Osteoblast (primary cell): ENCODE data around the gene LNX1. TPM values are rescaled to one million over a fixed set of nuclear protein-coding genes. Genes with fewer than 3 reads are reported as not detected.

Experiments
- DNase-seq: peaks from one replicate; pipeline ENCODE4 v3.0.0; 2011; ENCODE audit warnings: low spot score, mixed read lengths; ENCODE audit not compliant: insufficient read length; ENCODE audit errors: missing footprints
- H2AFZ ChIP-seq: 2 replicates; pipeline ENCODE4 v1.6.0; 2011; ENCODE audit warnings: mild to moderate bottlenecking, low read length
- H3K27ac ChIP-seq: 2 replicates; pipeline ENCODE4 v1.5.1; 2011; ENCODE audit warnings: mild to moderate bottlenecking, low read depth, low read length, moderate library complexity
- H3K27me3 ChIP-seq: 2 replicates; pipeline ENCODE4 v1.6.0; 2012; ENCODE audit warnings: mild to moderate bottlenecking, control low read depth, inconsistent platforms, low read length, moderate library complexity; ENCODE audit not compliant: insufficient read depth
- H3K36me3 ChIP-seq: 2 replicates; pipeline ENCODE4 v1.5.1; 2011; ENCODE audit warnings: mild to moderate bottlenecking, low read length, control low read depth, moderate library complexity; ENCODE audit not compliant: insufficient read depth
- H3K4me1 ChIP-seq: 2 replicates; pipeline ENCODE4 v1.5.1; 2011; ENCODE audit warnings: mild to moderate bottlenecking, low read length, control low read depth, moderate library complexity; ENCODE audit not compliant: insufficient read depth
- H3K4me2 ChIP-seq: 2 replicates; pipeline ENCODE4 v1.6.0; 2011; ENCODE audit warnings: mild to moderate bottlenecking, low read length; ENCODE audit not compliant: insufficient read depth
- H3K4me3 ChIP-seq: fragments of 200-600 bp; sonication (generic); 3 replicates; pipeline ENCODE4 v1.5.1; 2012; ENCODE audit warnings: mild to moderate bottlenecking, low read length, inconsistent platforms; ENCODE audit not compliant: insufficient read depth
- H3K79me2 ChIP-seq: 2 replicates; pipeline ENCODE4 v1.6.0; 2012; ENCODE audit warnings: mild to moderate bottlenecking, low read length, control low read depth, inconsistent platforms; ENCODE audit not compliant: insufficient read depth
- H3K9me3 ChIP-seq: 2 replicates; pipeline ENCODE4 v1.5.1; 2011; ENCODE audit warnings: low read depth, low read length, control low read depth
- H4K20me1 ChIP-seq: 2 replicates; pipeline ENCODE4 v1.6.0; 2012; ENCODE audit warnings: mild to moderate bottlenecking, low read length, control low read depth; ENCODE audit not compliant: insufficient read depth
- total RNA-seq: library from RNA; depleted of rRNA; stranded (reverse); fragments of >200 nt; gene quantifications from 2 replicates; pipeline ENCODE4 v1.2.3, GENCODE V29; 2012
- TF ChIP-seq, protein P1 (sequence below): IDR thresholded peaks from 2 replicates; pipeline ENCODE4 v1.5.1; 2011; ENCODE audit warnings: mild to moderate bottlenecking, low read depth, low read length, moderate library complexity; ENCODE audit errors: extremely low read depth

LNX1 gene
- total RNA-seq, 1 donor, result 9.8 TPM

DNA sequence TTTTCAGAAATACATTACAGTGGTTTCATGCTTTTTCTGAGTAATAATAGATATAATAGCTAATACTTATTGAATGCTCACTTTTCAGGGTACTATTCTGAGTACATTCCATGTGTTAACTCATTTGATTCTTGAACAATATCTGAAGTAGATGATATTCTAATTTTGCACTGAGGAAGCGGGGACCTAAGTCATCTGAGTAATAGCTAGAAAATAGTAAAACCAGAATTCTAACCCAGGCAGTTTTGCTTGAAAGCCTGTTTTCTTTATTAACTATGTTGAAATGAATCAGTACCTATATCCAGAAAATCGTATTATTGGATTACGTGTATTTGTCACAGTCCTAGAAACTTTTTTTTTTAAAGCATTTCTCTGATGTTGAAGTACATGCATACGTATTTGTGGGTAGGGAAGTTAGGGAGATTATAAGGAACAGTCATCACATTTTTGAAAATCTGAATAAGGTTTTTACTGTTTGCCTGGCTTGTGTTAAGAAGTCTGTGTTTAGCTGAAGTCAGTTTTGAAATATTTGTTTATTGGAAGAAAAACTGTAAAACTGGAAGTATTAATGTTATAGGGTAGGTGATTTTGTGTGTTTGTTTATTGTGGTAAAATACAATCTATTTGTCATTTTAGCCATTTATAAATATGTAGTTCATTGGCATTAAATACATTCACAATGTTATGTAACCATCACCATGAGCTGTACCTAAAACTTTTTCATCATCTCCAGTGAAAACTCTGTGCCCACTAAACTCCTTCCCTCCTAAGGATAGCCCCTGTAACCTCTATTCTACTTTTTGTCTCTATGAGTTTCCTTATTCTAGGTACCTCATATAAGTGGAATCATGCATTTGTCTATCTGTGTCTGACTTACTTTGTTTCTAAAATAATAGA, 158.5 kb downstream of the LNX1 start:
- Histone ChIP-seq H3K27ac (no peak overlapping the region), H2AFZ (no peak overlapping the region), H3K4me2 (no peak overlapping the region), H3K27me3 (no peaks in the 10 kb centered on the region), H3K4me3 (no peak overlapping the region), H3K79me2 (peaks cover 20% of the 10 kb centered on the region), H4K20me1 (peaks cover 3% of the 10 kb centered on the region), H3K36me3 (peaks cover 46% of the 10 kb centered on the region), H3K9me3 (no peaks in the 10 kb centered on the region), H3K4me1 (no peaks in the 10 kb centered on the region)
- no peak for DNase-seq
- TF ChIP-seq, protein P1, sequence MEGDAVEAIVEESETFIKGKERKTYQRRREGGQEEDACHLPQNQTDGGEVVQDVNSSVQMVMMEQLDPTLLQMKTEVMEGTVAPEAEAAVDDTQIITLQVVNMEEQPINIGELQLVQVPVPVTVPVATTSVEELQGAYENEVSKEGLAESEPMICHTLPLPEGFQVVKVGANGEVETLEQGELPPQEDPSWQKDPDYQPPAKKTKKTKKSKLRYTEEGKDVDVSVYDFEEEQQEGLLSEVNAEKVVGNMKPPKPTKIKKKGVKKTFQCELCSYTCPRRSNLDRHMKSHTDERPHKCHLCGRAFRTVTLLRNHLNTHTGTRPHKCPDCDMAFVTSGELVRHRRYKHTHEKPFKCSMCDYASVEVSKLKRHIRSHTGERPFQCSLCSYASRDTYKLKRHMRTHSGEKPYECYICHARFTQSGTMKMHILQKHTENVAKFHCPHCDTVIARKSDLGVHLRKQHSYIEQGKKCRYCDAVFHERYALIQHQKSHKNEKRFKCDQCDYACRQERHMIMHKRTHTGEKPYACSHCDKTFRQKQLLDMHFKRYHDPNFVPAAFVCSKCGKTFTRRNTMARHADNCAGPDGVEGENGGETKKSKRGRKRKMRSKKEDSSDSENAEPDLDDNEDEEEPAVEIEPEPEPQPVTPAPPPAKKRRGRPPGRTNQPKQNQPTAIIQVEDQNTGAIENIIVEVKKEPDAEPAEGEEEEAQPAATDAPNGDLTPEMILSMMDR, result no peak

DNA sequence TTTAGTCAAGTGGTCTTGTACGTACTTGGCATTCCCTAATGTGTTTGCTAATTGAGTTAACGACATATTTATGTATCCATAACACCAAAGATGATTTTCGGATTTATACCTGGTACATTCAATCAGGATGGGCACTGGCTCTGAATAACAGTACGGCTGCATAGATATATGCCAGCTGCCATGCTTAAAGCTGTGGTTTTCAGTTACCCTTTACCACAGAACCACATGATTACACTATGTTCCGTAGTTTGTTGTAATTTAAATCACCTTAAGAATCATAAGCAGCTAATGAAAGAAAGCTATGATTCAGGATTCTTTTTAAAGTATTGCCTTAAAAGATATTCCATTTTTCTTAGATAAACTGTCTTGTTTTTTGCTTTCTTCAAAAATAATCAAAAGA, 160.2 kb downstream of the LNX1 start:
- DNase-seq, result no peak
- Histone ChIP-seq H3K4me2 (no peak overlapping the region), H3K27ac (no peak overlapping the region), H3K9me3 (no peaks in the 10 kb centered on the region), H4K20me1 (no peaks in the 10 kb centered on the region), H2AFZ (no peak overlapping the region), H3K27me3 (no peaks in the 10 kb centered on the region), H3K36me3 (peaks cover 52% of the 10 kb centered on the region), H3K4me3 (no peak overlapping the region), H3K79me2 (peaks cover 11% of the 10 kb centered on the region), H3K4me1 (no peaks in the 10 kb centered on the region)
- TF ChIP-seq, protein P1, result no peak

DNA sequence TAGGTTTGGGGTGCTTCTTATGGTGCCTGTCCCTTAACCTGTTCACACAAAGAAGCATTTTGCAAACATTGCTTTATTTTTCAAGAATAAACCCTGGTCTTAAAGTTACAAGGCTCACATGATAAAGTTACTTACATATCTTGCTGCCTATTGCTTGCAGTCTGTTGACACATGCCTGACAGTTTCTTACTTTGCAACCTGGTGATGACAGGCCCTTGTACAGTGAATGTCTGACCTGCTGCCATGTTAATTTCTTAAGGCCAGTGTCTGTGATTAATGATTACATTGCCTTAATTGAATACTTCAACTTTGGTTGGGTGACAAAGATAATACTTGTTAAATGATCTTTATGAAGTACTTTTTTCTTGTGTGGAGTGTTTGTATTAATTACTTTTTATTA, 163.9 kb downstream of the LNX1 start:
- H3K4me3 ChIP-seq, result no peak overlapping the region
- no peaks in the 10 kb centered on the region for H3K9me3 ChIP-seq
- no peak for DNase-seq
- no peak overlapping the region for H3K4me2 ChIP-seq
- no peaks in the 10 kb centered on the region for H4K20me1 ChIP-seq
- no peaks in the 10 kb centered on the region for H3K4me1 ChIP-seq
- no peak overlapping the region for H2AFZ ChIP-seq
- TF ChIP-seq, protein P1, result no peak
- peaks cover 34% of the 10 kb centered on the region for H3K36me3 ChIP-seq
- peaks cover 17% of the 10 kb centered on the region for H3K79me2 ChIP-seq
- no peaks in the 10 kb centered on the region for H3K27me3 ChIP-seq
- no peak overlapping the region for H3K27ac ChIP-seq

DNA sequence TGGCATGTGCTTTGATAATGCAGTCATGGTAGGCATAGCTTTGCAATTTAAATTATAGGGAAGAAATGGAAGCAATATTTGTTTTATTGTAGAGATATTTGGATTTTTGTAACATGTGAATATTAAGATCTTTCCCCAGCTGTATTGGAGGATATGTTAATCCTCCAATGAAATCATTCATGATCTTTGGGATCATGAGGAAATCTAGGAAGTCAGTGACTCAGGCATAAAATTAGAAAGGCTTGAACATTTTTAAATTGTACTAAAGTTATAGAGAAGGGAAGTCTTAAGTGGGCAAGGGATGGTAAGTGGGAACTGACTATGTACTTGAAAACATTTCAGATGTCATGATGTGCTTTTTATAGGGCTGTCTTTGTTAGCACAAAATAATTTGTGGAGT, 167.0 kb downstream of the LNX1 start:
- TF ChIP-seq, protein P1, result no peak
- no peak overlapping the region for H2AFZ ChIP-seq
- H3K9me3 ChIP-seq, result no peaks in the 10 kb centered on the region
- H3K4me1 ChIP-seq, result no peaks in the 10 kb centered on the region
- no peak overlapping the region for H3K4me2 ChIP-seq
- no peak overlapping the region for H3K27ac ChIP-seq
- H4K20me1 ChIP-seq, result no peaks in the 10 kb centered on the region
- no peaks in the 10 kb centered on the region for H3K27me3 ChIP-seq
- H3K4me3 ChIP-seq, result no peak overlapping the region
- no peak for DNase-seq
- peaks cover 18% of the 10 kb centered on the region for H3K79me2 ChIP-seq
- peaks cover 23% of the 10 kb centered on the region for H3K36me3 ChIP-seq
